WI38 (cell line): ENCODE data around the gene HSPA12A.
A peak's percentile ranks its signal among the peaks of the same experiment; 100 is the strongest.

ENCODE experiments used
- H3K4me3 ChIP-seq: 2 replicates; pipeline ENCODE4 v1.5.1; 2011; ENCODE audit warnings: low read depth, mild to moderate bottlenecking, control low read depth, low read length
- TF ChIP-seq, protein P1 (sequence below): IDR thresholded peaks from 2 replicates; pipeline ENCODE4 v1.5.1; 2012; ENCODE audit warnings: low read depth, mild to moderate bottlenecking, control low read depth, low read length

HSPA12A gene

DNA sequence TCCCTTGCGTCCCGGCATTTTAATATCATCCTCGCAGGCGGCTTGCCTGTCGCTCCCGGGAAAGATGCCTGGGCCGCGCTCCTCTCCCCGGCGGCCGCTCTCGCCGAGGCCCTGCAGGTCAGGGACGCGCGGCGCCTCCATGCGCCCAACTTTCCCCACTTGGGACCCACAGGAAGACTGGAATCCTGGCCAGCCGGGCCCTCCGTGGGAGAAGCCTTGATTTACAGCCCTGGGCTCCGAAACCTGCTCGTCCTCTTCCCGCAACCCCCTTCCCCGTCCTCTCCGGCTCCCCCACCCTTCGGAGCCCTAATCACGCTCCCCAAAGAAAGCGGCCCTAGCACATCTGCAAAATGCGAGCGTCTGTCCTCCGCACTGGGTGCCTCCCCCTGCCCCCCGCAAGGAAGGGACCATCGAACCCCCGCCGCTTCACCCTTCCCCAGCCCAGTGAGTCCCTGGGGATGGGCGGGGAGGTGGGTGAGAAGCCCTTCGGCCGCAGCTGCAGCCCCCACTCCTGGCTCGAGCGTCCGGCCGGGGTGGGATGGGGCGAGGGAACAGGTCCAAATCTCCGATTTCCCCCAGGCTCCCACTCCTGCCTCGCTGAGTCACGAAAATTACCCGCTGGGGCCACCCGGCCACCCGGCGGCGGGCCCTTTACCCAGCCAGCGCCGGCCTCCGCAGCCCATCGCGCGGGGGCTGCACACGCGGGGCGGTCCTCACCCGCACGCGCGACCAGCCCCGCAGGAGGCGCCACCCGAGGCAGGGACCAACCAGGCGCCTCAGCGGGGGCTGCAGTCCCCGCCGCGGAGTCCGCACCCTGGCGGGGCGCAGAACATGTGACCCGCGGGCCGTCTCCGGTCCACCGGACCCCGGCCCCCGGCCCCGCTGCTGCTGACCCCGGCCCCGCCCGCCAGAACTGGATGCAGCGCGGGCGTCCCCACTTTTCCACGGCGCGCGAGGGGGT is 695 bp downstream of the HSPA12A start:
- TF ChIP-seq, protein P1, sequence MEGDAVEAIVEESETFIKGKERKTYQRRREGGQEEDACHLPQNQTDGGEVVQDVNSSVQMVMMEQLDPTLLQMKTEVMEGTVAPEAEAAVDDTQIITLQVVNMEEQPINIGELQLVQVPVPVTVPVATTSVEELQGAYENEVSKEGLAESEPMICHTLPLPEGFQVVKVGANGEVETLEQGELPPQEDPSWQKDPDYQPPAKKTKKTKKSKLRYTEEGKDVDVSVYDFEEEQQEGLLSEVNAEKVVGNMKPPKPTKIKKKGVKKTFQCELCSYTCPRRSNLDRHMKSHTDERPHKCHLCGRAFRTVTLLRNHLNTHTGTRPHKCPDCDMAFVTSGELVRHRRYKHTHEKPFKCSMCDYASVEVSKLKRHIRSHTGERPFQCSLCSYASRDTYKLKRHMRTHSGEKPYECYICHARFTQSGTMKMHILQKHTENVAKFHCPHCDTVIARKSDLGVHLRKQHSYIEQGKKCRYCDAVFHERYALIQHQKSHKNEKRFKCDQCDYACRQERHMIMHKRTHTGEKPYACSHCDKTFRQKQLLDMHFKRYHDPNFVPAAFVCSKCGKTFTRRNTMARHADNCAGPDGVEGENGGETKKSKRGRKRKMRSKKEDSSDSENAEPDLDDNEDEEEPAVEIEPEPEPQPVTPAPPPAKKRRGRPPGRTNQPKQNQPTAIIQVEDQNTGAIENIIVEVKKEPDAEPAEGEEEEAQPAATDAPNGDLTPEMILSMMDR = no peak
- peak overlapping the region; percentile 79 for H3K4me3 ChIP-seq

GRCh38 chr10:116740971-116741370 is 1.4 kb downstream of the HSPA12A start:
- TF ChIP-seq, protein P1 = no peak
- H3K4me3 ChIP-seq = peak overlapping the region; percentile 79

GRCh38 chr10:116738339-116738738 is 4.0 kb downstream of the HSPA12A start:
- no peak overlapping the region for H3K4me3 ChIP-seq
- TF ChIP-seq, protein P1 = no peak

- TF ChIP-seq, protein P1 = peak; percentile 39
- no peak overlapping the region for H3K4me3 ChIP-seq
These were observed 4.6 kb downstream of the HSPA12A start for GRCh38 chr10:116737627-116738327.

GRCh38 chr10:116733566-116733965 is 8.8 kb downstream of the HSPA12A start:
- H3K4me3 ChIP-seq = no peak overlapping the region
- TF ChIP-seq, protein P1 = no peak

DNA sequence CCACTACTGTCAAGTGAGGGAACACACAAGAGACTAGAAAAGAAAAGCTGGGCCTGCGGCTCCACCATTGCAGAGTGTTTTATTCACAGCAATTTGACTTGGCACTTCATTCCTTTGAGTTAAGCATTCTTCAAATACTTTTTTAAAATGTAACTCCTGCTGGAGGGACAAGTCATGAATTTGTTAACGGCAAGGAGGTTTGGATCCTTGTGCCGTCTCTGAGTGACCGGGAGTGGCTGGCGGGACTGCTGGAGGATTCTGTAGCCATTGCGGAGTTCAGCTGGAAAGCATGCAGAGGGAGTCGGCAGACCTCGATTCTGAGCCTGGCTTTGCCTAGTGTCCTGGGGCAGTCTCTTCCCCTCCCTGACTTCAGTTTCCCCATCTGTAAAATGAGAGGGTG is 9.8 kb downstream of the HSPA12A start:
- TF ChIP-seq, protein P1 = no peak
- no peak overlapping the region for H3K4me3 ChIP-seq
